Esophagus squamous epithelium (tissue), 4 donors: ENCODE data around the gene PA2G4.

Source experiments
- CTCF ChIP-seq, 6 experiments: fragments of 450-650 bp in 4 of 6; fragments of 200-600 bp in 2 of 6; sonication (generic) in 2 of 6; IDR thresholded peaks; one replicate each; pipeline ENCODE4 v1.5.1; 2016 to 2019; ENCODE audit warnings: antibody characterized with exemption in 6 of 6, mild to moderate bottlenecking in 4 of 6, moderate library complexity in 4 of 6
- POLR2A ChIP-seq, 4 donors: fragments of 450-650 bp; IDR thresholded peaks; one replicate each; pipeline ENCODE4 v1.6.1; 2017; ENCODE audit warnings: antibody characterized with exemption in 4 of 4, mild to moderate bottlenecking in 4 of 4, moderate library complexity in 3 of 4

GRCh38 chr12:56107242-56107641 lies 2.9 kb downstream of the PA2G4 start:
- no peak for TF ChIP-seq CTCF (IDR thresholded peaks at IDR 0.05)
- no peak for TF ChIP-seq POLR2A (IDR thresholded peaks at IDR 0.05)
